ENCODE measurements around the gene LRP2.

The LRP2 gene

DNA sequence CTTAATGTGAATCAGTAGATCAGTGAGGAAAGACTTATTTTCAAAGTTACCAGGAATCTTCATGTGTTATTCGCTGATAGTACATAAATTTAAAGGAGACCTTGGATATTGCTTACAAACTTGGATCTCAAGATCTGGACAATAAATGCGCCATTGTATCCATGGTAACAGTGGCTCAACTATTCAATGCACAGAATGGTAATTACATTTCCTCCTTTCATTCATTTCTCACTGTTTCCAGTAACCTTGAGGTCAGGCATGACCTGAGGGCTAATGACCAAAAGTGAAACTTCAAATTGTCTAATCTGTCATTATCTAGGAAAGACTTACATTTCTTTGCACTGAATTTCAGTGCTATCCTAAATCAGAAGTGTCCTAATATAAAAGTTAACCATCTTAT, 8.1 kb downstream of the LRP2 start:
- no peaks in the 10 kb centered on the region for H3K36me3 ChIP-seq
- H3K27me3 ChIP-seq, result no peaks in the 10 kb centered on the region
- no peaks in the 10 kb centered on the region for H3K9me3 ChIP-seq
- TF ChIP-seq, protein P1, sequence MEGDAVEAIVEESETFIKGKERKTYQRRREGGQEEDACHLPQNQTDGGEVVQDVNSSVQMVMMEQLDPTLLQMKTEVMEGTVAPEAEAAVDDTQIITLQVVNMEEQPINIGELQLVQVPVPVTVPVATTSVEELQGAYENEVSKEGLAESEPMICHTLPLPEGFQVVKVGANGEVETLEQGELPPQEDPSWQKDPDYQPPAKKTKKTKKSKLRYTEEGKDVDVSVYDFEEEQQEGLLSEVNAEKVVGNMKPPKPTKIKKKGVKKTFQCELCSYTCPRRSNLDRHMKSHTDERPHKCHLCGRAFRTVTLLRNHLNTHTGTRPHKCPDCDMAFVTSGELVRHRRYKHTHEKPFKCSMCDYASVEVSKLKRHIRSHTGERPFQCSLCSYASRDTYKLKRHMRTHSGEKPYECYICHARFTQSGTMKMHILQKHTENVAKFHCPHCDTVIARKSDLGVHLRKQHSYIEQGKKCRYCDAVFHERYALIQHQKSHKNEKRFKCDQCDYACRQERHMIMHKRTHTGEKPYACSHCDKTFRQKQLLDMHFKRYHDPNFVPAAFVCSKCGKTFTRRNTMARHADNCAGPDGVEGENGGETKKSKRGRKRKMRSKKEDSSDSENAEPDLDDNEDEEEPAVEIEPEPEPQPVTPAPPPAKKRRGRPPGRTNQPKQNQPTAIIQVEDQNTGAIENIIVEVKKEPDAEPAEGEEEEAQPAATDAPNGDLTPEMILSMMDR (IDR thresholded peaks at IDR 0.05; ENCODE audit: low read depth, low read length), result no peak
- H3K4me1 ChIP-seq, result no peaks in the 10 kb centered on the region
- no peak overlapping the region for H3K4me3 ChIP-seq (ENCODE audit: low read depth, low read length)
- no peak for DNase-seq

DNA sequence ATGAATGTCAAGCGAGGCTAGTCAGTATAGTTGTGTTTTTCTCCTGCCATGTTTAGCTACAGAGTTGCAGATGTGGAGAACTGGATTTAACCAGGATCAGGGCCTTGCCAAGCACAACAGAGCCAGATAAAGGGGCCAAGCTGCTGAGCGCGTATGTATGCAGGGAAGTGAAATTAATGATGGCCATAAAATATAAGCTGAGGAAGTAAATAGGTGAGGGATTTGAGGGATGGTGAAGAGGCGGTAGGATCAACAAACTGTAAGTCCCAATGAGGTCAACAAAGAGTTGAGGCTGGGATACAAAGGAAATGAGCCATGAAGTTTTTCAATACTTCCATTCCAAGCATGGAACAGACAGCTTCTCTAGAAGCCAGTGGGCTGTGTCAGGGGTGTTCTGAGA, 10.6 kb downstream of the LRP2 start:
- no peak for DNase-seq
- no peak overlapping the region for H3K4me3 ChIP-seq (ENCODE audit: low read depth, low read length)
- no peaks in the 10 kb centered on the region for H3K9me3 ChIP-seq
- H3K4me1 ChIP-seq, result no peaks in the 10 kb centered on the region
- H3K36me3 ChIP-seq, result no peaks in the 10 kb centered on the region
- H3K27me3 ChIP-seq, result no peaks in the 10 kb centered on the region
- TF ChIP-seq, protein P1 (IDR thresholded peaks at IDR 0.05; ENCODE audit: low read depth, low read length), result no peak

DNA sequence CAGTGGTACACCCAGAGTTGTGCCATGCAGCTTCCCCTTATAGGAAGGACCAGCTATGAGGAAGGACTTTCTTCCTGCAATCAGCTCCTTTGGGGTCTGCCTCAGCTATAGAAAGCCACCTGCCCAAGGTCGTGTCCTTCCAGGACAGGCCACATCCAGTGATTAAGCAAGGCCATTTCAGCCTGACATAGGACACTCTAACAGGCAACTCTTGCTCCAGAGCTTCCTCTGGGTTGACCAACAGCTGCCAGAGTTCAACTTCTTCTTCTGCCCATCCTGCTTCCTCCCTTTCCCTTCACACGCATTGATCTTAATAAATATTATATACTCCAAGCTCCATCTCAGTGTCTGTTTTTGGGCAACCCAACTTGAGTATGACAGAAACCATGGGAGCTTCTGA, 12.8 kb downstream of the LRP2 start:
- no peaks in the 10 kb centered on the region for H3K4me1 ChIP-seq
- H3K27me3 ChIP-seq, result no peaks in the 10 kb centered on the region; the same call in 1 of the 2 replicates
- TF ChIP-seq, protein P1 (IDR thresholded peaks at IDR 0.05; ENCODE audit: low read depth, low read length), result no peak
- no peaks in the 10 kb centered on the region for H3K9me3 ChIP-seq
- no peak overlapping the region for H3K4me3 ChIP-seq (ENCODE audit: low read depth, low read length)
- H3K36me3 ChIP-seq, result no peaks in the 10 kb centered on the region
- no peak for DNase-seq

DNA sequence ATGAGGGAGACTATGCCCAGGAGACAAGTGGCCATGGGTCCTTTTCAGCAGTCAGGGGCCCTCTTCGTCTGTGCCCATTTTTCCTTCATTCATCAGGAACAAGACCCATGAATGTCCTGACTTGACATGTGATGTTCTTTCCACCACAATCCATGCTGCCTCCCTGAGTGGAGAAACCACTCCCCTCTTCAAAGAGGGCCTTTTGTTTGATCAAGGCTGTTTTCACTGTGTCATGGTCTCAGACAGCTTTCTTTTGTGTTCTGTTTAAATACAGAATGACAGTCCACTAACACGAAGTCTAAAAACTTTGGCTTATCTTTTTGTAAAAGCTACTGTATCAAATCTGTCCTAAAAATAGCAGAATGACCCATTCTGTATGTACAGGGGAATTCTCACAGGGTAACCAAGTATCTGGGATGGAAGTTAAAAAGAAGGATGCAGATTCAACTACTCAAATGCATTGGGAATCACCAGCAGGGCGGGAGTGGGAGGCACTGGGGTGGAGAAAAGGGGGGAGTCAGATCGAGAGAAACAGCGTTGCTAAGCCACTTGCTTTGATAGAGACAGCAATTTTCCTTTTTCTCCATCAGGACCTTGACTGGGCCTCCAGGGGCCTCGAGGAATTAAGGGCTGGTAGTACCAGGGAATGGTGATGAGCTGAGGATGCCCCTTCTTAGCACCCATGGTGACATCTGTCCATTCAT, 13.9 kb downstream of the LRP2 start:
- H3K4me1 ChIP-seq, result no peaks in the 10 kb centered on the region
- no peaks in the 10 kb centered on the region for H3K36me3 ChIP-seq
- TF ChIP-seq, protein P1 (IDR thresholded peaks at IDR 0.05; ENCODE audit: low read depth, low read length), result no peak
- H3K9me3 ChIP-seq, result no peaks in the 10 kb centered on the region
- DNase-seq, result no peak
- H3K27me3 ChIP-seq, result no peaks in the 10 kb centered on the region; the same call in 1 of the 2 replicates
- no peak overlapping the region for H3K4me3 ChIP-seq (ENCODE audit: low read depth, low read length)

DNA sequence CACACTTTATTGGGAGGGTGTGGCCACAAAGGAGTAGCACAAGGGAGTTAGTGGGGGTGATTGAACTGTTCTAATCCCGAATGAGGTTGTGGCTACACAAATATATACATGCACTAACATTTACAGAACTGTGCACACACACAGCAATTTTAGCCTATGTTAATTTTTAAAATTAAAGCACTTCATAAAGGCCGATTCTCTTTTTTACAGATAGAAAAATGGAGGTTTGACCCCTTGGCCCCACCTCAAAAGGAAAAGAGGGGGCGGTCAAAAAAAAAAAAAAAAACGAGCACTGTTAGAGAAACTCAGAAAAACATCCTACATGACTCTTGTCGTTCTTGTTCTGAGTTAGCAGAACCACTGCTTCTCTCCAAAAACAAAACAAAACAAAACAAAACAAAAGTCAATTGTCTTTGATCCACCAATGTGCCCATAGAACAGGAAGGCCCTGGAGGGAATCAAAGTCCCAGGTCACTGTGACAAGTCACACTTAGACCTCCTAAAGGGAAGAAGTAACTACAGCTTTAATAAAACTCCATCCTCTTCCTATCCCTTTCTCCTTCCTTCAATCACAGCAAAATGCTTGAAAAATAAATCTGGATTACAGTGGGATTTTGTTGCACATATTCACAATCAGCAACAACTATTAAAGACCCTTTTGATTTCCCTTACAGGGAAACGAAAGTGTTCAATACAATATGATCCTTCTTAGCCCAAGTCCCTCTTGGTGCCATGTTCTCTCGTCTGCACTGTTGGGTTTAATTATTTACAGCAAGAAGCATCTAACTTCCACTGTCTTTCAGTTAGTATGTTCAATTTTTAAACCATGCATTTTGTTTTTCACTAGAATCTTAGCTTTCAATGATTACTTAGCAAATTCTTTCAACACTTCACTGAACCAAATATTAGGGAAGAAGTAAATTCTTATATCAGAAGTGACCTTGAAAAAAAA, 16.6 kb downstream of the LRP2 start:
- TF ChIP-seq, protein P1 (IDR thresholded peaks at IDR 0.05; ENCODE audit: low read depth, low read length), result no peak
- Histone ChIP-seq H3K27me3 (no peaks in the 10 kb centered on the region; the same call in 1 of the 2 replicates), H3K36me3 (no peaks in the 10 kb centered on the region), H3K4me1 (no peaks in the 10 kb centered on the region), H3K9me3 (no peaks in the 10 kb centered on the region), H3K4me3 (ENCODE audit: low read depth, low read length) (no peak overlapping the region)
- DNase-seq, result no peak
